GM23338 (cell line): Measurements from ENCODE around the gene BLOC1S3. TPM values are rescaled to one million over a fixed set of nuclear protein-coding genes. Genes with fewer than 3 reads are reported as not detected.

Experiments
- ATAC-seq: fragments of 200-7000 bp; cut with Tn5 transposase; 3 replicates; pipeline ENCODE4 v1.9.1; 2020
- DNase-seq: peaks from one replicate; pipeline ENCODE4 v3.0.0-alpha.2; 2015; ENCODE audit warnings: low spot score
- H2AFZ ChIP-seq: fragments of 200-600 bp; sonication (generic); 2 replicates; pipeline ENCODE4 v1.8.0; 2016; ENCODE audit warnings: antibody characterized with exemption, mild to moderate bottlenecking, moderate library complexity
- H3F3A ChIP-seq: fragments of 200-600 bp; sonication (generic); replicated peaks from 2 replicates; pipeline ENCODE4 v1.8.0; 2017; ENCODE audit warnings: antibody characterized with exemption, mixed run types, low read depth
- H3K27ac ChIP-seq: fragments of 200-600 bp; sonication (generic); 2 replicates; pipeline ENCODE4 v1.6.1; 2016; ENCODE audit warnings: low read depth
- H3K27me3 ChIP-seq: fragments of 200-600 bp; sonication (generic); 2 replicates; pipeline ENCODE4 v1.8.0; 2016; ENCODE audit warnings: mild to moderate bottlenecking, mixed run types, moderate library complexity; ENCODE audit not compliant: insufficient read depth
- H3K36me3 ChIP-seq: fragments of 200-600 bp; sonication (generic); 2 replicates; pipeline ENCODE4 v1.8.0; 2016; ENCODE audit warnings: mild to moderate bottlenecking; ENCODE audit not compliant: insufficient read depth
- H3K4me1 ChIP-seq: fragments of 200-600 bp; sonication (generic); 2 replicates; pipeline ENCODE4 v1.8.0; 2016; ENCODE audit warnings: mild to moderate bottlenecking, moderate library complexity; ENCODE audit not compliant: insufficient read depth
- H3K4me2 ChIP-seq: fragments of 200-600 bp; sonication (generic); 2 replicates; pipeline ENCODE4 v1.7.1; 2017; ENCODE audit warnings: mixed run types
- H3K4me3 ChIP-seq: fragments of 200-600 bp; sonication (generic); 2 replicates; pipeline ENCODE4 v1.6.1; 2016; ENCODE audit warnings: mixed run types
- H3K79me2 ChIP-seq: fragments of 200-600 bp; sonication (generic); replicated peaks from 2 replicates; pipeline ENCODE4 v1.8.0; 2017; ENCODE audit warnings: mild to moderate bottlenecking; ENCODE audit not compliant: insufficient read depth
- H3K9me2 ChIP-seq: fragments of 200-600 bp; sonication (generic); 2 replicates; pipeline ENCODE4 v1.8.0; 2017; ENCODE audit not compliant: insufficient read depth
- H4K20me1 ChIP-seq: fragments of 200-600 bp; sonication (generic); replicated peaks from 2 replicates; pipeline ENCODE4 v1.8.0; 2017; ENCODE audit warnings: mild to moderate bottlenecking; ENCODE audit not compliant: insufficient read depth
- H3K27ac Mint-ChIP-seq: 2 replicates; pipeline ENCODE4 v1.8.0; 2020; ENCODE audit warnings: inconsistent platforms, mild to moderate bottlenecking, moderate library complexity, mixed read lengths
- H3K27me3 Mint-ChIP-seq: 3 replicates; pipeline ENCODE4 v1.8.0; 2022; ENCODE audit warnings: low read depth, mild to moderate bottlenecking, moderate library complexity, mixed read lengths, inconsistent platforms; ENCODE audit not compliant: insufficient read depth, poor library complexity
- H3K36me3 Mint-ChIP-seq: 3 replicates; pipeline ENCODE4 v1.8.0; 2021; ENCODE audit warnings: low read depth, mild to moderate bottlenecking, inconsistent platforms, moderate library complexity, mixed read lengths
- H3K4me1 Mint-ChIP-seq: 3 replicates; pipeline ENCODE4 v1.8.0; 2020; ENCODE audit warnings: mild to moderate bottlenecking, inconsistent platforms, mixed read lengths
- H3K4me3 Mint-ChIP-seq: 3 replicates; pipeline ENCODE4 v1.8.0; 2021; ENCODE audit warnings: moderate library complexity, mild to moderate bottlenecking, inconsistent platforms, mixed read lengths
- H3K9me3 Mint-ChIP-seq: 3 replicates; pipeline ENCODE4 v1.8.0; 2020; ENCODE audit warnings: moderate library complexity, mild to moderate bottlenecking, inconsistent platforms, mixed read lengths
- CREB1 ChIP-seq: fragments of 250-450 bp; sonication (Bioruptor Pico); IDR thresholded peaks from 2 replicates; pipeline ENCODE4 v1.5.0; 2020; ENCODE audit warnings: low read depth, mild to moderate bottlenecking, moderate library complexity
- EZH2 ChIP-seq: fragments of 200-600 bp; sonication (generic); IDR thresholded peaks from one replicate; pipeline ENCODE4 v1.8.0; 2017; ENCODE audit warnings: antibody characterized with exemption, mild to moderate bottlenecking, low read depth; ENCODE audit not compliant: unreplicated experiment
- EZH2phosphoT487 ChIP-seq: fragments of 200-600 bp; sonication (generic); IDR thresholded peaks from one replicate; pipeline ENCODE4 v1.8.1; 2018; ENCODE audit warnings: antibody characterized with exemption; ENCODE audit not compliant: unreplicated experiment
- JUNB ChIP-seq: IDR thresholded peaks from one replicate; pipeline ENCODE4 v1.6.1; 2016; ENCODE audit warnings: antibody characterized with exemption; ENCODE audit not compliant: unreplicated experiment
- NANOG ChIP-seq: IDR thresholded peaks from 2 replicates; pipeline ENCODE4 v1.6.1; 2016; ENCODE audit warnings: antibody characterized with exemption, borderline replicate concordance
- POLR2AphosphoS5 ChIP-seq: IDR thresholded peaks from 2 replicates; pipeline ENCODE4 v1.6.1; 2016; ENCODE audit warnings: antibody characterized with exemption, low read depth
- STAT1 ChIP-seq: IDR thresholded peaks from one replicate; pipeline ENCODE4 v1.6.1; 2016; ENCODE audit warnings: antibody characterized with exemption; ENCODE audit not compliant: unreplicated experiment
- ZNF114 ChIP-seq: fragments of 250-450 bp; sonication (Bioruptor Pico); IDR thresholded peaks from 2 replicates; pipeline ENCODE4 v1.5.0; 2020; ENCODE audit warnings: mild to moderate bottlenecking, moderate library complexity
- ZNF331 ChIP-seq: fragments of 250-450 bp; sonication (Bioruptor Pico); IDR thresholded peaks from 2 replicates; pipeline ENCODE4 v1.5.0; 2020; ENCODE audit warnings: low read depth, mild to moderate bottlenecking, moderate library complexity
- polyA plus RNA-seq: library from polyadenylated mRNA; unstranded; fragments of >200 nt; fragmentation: Nextera tagmentation; extraction: Ambion mirVana; gene quantifications from 2 replicates; pipeline ENCODE4 v1.2.1, GENCODE V29; 2016
- total RNA-seq: library from RNA; depleted of rRNA; stranded (reverse); fragments of >200 nt; shearing (Covaris generic); gene quantifications from 2 replicates; pipeline ENCODE4 v1.2.3, GENCODE V29; 2014
- TF ChIP-seq, protein P1 (sequence below): IDR thresholded peaks from 2 replicates; pipeline ENCODE4 v1.6.1; 2016; ENCODE audit warnings: antibody characterized with exemption
- TF ChIP-seq, protein P2 (sequence below): IDR thresholded peaks from one replicate; pipeline ENCODE4 v1.6.1; 2018; ENCODE audit warnings: antibody characterized with exemption; ENCODE audit not compliant: unreplicated experiment
- TF ChIP-seq, protein P3 (sequence below): fragments of 250-450 bp; sonication (Bioruptor Pico); IDR thresholded peaks from 2 replicates; pipeline ENCODE4 v1.5.0; 2020; ENCODE audit warnings: mild to moderate bottlenecking, moderate library complexity
- TF ChIP-seq, protein P4 (sequence below), 2 experiments: fragments of 200-600 bp in 1 of 2; sonication (generic) in 1 of 2; conservative IDR thresholded peaks; 2 replicates each; pipeline versions ENCODE4 v1.5.1 to v1.6.1; 2016 to 2017; ENCODE audit warnings: antibody characterized with exemption in 2 of 2, low read depth in 2 of 2, mild to moderate bottlenecking in 2 of 2, moderate library complexity in 1 of 2

Gene BLOC1S3
- total and polyA plus RNA-seq, 2 experiments from 2014 or later = 2.5 to 15.9 TPM

DNA sequence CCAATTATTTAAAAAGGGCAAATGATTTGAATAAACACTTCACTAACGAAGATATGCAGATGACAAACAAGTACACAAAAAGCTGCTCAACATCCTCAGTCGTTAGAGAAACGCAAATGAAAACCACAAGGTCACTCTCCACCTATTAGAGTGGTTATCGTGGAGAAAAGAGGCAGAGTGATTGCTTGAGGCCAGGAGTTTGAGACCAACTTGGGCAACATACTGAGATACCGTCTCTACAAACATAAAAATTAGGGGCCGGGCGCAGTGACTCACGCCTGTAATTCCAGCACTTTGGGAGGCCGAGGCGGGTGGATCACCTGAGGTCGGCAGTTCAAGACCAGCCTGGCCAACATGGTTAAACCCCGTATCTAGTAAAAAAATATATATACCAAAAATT lies 27.2 kb downstream of the BLOC1S3 start (continued):
- TF ChIP-seq EZH2phosphoT487 (no peak), EZH2 (no peak), JUNB (no peak)

DNA sequence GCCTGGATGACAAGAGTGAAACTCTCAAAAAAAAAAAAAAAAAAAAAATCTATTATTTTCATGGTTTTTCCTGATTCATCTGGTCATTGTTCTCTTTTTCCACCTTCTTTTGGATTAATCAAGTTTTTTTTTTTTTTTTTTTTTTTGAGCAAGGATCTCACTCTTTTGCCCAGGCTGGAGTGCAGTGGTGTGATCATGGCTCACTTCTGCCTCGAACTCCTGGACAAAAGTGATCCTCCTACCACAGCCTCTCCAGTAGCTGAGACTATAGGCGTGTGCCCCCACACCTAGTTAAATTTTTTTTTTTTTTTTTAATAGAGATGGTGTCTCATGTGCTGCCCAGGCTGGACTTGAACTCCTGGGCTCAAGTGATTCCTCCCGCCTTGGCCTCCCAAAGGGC lies 27.7 kb downstream of the BLOC1S3 start:
- no peaks in the 10 kb centered on the region for H4K20me1 ChIP-seq
- Mint-ChIP-seq H3K36me3 (no peaks in the 10 kb centered on the region), H3K27me3 (peaks cover 5% of the 10 kb centered on the region), H3K4me1 (no peaks in the 10 kb centered on the region; the same call in 2 of the 3 replicates), H3K9me3 (no peaks in the 10 kb centered on the region), H3K27ac (no peak overlapping the region), H3K4me3 (no peak overlapping the region)
- no peaks in the 10 kb centered on the region for H3K36me3 ChIP-seq
- no peaks in the 10 kb centered on the region for H3K79me2 ChIP-seq
- no peak overlapping the region for H3K27ac ChIP-seq
- no peak overlapping the region for H2AFZ ChIP-seq
- no peaks in the 10 kb centered on the region for H3F3A ChIP-seq
- peaks cover under 1% of the 10 kb centered on the region; the same call in 1 of the 2 replicates for H3K4me1 ChIP-seq
- no peak overlapping the region for H3K4me2 ChIP-seq
- H3K4me3 ChIP-seq = no peak overlapping the region
- no peaks in the 10 kb centered on the region for H3K27me3 ChIP-seq
- ATAC-seq (no peak), DNase-seq (no peak)
- no peak for TF ChIP-seq EZH2
- no peak for TF ChIP-seq CREB1 (CRISPR knock-in tag)
- TF ChIP-seq, protein P1, sequence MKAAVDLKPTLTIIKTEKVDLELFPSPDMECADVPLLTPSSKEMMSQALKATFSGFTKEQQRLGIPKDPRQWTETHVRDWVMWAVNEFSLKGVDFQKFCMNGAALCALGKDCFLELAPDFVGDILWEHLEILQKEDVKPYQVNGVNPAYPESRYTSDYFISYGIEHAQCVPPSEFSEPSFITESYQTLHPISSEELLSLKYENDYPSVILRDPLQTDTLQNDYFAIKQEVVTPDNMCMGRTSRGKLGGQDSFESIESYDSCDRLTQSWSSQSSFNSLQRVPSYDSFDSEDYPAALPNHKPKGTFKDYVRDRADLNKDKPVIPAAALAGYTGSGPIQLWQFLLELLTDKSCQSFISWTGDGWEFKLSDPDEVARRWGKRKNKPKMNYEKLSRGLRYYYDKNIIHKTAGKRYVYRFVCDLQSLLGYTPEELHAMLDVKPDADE = no peak
- no peak for TF ChIP-seq NANOG
- TF ChIP-seq STAT1 = no peak
- TF ChIP-seq, protein P2, sequence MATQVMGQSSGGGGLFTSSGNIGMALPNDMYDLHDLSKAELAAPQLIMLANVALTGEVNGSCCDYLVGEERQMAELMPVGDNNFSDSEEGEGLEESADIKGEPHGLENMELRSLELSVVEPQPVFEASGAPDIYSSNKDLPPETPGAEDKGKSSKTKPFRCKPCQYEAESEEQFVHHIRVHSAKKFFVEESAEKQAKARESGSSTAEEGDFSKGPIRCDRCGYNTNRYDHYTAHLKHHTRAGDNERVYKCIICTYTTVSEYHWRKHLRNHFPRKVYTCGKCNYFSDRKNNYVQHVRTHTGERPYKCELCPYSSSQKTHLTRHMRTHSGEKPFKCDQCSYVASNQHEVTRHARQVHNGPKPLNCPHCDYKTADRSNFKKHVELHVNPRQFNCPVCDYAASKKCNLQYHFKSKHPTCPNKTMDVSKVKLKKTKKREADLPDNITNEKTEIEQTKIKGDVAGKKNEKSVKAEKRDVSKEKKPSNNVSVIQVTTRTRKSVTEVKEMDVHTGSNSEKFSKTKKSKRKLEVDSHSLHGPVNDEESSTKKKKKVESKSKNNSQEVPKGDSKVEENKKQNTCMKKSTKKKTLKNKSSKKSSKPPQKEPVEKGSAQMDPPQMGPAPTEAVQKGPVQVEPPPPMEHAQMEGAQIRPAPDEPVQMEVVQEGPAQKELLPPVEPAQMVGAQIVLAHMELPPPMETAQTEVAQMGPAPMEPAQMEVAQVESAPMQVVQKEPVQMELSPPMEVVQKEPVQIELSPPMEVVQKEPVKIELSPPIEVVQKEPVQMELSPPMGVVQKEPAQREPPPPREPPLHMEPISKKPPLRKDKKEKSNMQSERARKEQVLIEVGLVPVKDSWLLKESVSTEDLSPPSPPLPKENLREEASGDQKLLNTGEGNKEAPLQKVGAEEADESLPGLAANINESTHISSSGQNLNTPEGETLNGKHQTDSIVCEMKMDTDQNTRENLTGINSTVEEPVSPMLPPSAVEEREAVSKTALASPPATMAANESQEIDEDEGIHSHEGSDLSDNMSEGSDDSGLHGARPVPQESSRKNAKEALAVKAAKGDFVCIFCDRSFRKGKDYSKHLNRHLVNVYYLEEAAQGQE = no peak
- TF ChIP-seq, protein P3, sequence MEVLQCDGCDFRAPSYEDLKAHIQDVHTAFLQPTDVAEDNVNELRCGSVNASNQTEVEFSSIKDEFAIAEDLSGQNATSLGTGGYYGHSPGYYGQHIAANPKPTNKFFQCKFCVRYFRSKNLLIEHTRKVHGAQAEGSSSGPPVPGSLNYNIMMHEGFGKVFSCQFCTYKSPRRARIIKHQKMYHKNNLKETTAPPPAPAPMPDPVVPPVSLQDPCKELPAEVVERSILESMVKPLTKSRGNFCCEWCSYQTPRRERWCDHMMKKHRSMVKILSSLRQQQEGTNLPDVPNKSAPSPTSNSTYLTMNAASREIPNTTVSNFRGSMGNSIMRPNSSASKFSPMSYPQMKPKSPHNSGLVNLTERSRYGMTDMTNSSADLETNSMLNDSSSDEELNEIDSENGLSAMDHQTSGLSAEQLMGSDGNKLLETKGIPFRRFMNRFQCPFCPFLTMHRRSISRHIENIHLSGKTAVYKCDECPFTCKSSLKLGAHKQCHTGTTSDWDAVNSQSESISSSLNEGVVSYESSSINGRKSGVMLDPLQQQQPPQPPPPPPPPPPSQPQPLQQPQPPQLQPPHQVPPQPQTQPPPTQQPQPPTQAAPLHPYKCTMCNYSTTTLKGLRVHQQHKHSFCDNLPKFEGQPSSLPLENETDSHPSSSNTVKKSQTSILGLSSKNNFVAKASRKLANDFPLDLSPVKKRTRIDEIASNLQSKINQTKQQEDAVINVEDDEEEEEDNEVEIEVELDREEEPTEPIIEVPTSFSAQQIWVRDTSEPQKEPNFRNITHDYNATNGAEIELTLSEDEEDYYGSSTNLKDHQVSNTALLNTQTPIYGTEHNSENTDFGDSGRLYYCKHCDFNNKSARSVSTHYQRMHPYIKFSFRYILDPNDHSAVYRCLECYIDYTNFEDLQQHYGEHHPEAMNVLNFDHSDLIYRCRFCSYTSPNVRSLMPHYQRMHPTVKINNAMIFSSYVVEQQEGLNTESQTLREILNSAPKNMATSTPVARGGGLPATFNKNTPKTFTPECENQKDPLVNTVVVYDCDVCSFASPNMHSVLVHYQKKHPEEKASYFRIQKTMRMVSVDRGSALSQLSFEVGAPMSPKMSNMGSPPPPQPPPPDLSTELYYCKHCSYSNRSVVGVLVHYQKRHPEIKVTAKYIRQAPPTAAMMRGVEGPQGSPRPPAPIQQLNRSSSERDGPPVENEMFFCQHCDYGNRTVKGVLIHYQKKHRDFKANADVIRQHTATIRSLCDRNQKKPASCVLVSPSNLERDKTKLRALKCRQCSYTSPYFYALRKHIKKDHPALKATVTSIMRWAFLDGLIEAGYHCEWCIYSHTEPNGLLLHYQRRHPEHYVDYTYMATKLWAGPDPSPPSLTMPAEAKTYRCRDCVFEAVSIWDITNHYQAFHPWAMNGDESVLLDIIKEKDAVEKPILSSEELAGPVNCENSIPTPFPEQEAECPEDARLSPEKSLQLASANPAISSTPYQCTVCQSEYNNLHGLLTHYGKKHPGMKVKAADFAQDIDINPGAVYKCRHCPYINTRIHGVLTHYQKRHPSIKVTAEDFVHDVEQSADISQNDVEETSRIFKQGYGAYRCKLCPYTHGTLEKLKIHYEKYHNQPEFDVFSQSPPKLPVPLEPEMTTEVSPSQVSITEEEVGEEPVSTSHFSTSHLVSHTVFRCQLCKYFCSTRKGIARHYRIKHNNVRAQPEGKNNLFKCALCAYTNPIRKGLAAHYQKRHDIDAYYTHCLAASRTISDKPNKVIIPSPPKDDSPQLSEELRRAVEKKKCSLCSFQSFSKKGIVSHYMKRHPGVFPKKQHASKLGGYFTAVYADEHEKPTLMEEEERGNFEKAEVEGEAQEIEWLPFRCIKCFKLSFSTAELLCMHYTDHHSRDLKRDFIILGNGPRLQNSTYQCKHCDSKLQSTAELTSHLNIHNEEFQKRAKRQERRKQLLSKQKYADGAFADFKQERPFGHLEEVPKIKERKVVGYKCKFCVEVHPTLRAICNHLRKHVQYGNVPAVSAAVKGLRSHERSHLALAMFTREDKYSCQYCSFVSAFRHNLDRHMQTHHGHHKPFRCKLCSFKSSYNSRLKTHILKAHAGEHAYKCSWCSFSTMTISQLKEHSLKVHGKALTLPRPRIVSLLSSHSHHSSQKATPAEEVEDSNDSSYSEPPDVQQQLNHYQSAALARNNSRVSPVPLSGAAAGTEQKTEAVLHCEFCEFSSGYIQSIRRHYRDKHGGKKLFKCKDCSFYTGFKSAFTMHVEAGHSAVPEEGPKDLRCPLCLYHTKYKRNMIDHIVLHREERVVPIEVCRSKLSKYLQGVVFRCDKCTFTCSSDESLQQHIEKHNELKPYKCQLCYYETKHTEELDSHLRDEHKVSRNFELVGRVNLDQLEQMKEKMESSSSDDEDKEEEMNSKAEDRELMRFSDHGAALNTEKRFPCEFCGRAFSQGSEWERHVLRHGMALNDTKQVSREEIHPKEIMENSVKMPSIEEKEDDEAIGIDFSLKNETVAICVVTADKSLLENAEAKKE (CRISPR knock-in tag) = no peak
- no peak for TF ChIP-seq POLR2AphosphoS5
- no peak for TF ChIP-seq EZH2phosphoT487
- no peak for TF ChIP-seq ZNF114
- TF ChIP-seq ZNF331 (CRISPR knock-in tag) = no peak
- TF ChIP-seq, protein P4, sequence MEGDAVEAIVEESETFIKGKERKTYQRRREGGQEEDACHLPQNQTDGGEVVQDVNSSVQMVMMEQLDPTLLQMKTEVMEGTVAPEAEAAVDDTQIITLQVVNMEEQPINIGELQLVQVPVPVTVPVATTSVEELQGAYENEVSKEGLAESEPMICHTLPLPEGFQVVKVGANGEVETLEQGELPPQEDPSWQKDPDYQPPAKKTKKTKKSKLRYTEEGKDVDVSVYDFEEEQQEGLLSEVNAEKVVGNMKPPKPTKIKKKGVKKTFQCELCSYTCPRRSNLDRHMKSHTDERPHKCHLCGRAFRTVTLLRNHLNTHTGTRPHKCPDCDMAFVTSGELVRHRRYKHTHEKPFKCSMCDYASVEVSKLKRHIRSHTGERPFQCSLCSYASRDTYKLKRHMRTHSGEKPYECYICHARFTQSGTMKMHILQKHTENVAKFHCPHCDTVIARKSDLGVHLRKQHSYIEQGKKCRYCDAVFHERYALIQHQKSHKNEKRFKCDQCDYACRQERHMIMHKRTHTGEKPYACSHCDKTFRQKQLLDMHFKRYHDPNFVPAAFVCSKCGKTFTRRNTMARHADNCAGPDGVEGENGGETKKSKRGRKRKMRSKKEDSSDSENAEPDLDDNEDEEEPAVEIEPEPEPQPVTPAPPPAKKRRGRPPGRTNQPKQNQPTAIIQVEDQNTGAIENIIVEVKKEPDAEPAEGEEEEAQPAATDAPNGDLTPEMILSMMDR (conservative IDR thresholded peaks at IDR 0.05; ENCODE audit: low read depth in 2 of 2) = no peak
- TF ChIP-seq JUNB = no peak
- H3K9me2 ChIP-seq = no peaks in the 10 kb centered on the region
